GM20000 (cell line): Measurements from ENCODE around the gene DLX4.

Source experiments
- DNase-seq: peaks from one replicate; pipeline ENCODE4 v3.0.0; 2012; ENCODE audit warnings: low spot score
- CTCF ChIP-seq: IDR thresholded peaks from 2 replicates; pipeline ENCODE4 v1.5.1; 2012; ENCODE audit warnings: mild to moderate bottlenecking, control low read depth; ENCODE audit errors: extremely low read depth, missing control alignments

Gene DLX4

GRCh38 chr17:49977463-49978389 lies 8.7 kb downstream of the DLX4 start:
- no peak for TF ChIP-seq CTCF
- DNase-seq, result no peak

GRCh38 chr17:49978501-49978900 lies 9.5 kb downstream of the DLX4 start:
- TF ChIP-seq CTCF, result no peak

GRCh38 chr17:49979748-49980479 lies 10.9 kb downstream of the DLX4 start:
- DNase-seq, result no peak
- no peak for TF ChIP-seq CTCF

More at GRCh38 chr17:49978501-49978900, 9.5 kb downstream of the DLX4 start:
- no peak for DNase-seq

GRCh38 chr17:49980703-49981197 lies 11.8 kb downstream of the DLX4 start:
- DNase-seq, result no peak
- TF ChIP-seq CTCF, result no peak

GRCh38 chr17:49984283-49984682 lies 15.3 kb downstream of the DLX4 start:
- TF ChIP-seq CTCF, result no peak

GRCh38 chr17:49984776-49985175 lies 15.8 kb downstream of the DLX4 start:
- TF ChIP-seq CTCF, result no peak
- no peak for DNase-seq

More at GRCh38 chr17:49984283-49984682, 15.3 kb downstream of the DLX4 start:
- DNase-seq, result no peak
